Measurements from ENCODE around the gene EEF1B2. TPM values are rescaled to one million over a fixed set of nuclear protein-coding genes. Genes with fewer than 3 reads are reported as not detected.
"Not testable (repeated sequence)": the region's sequence is repeated elsewhere in the genome, so short reads cannot be mapped to it uniquely, and the experiment has no call there.

The EEF1B2 gene
- total RNA-seq (2014; rRNA removed; shearing (Covaris generic); ENCODE audit: low replicate concordance) = 588 and 786 TPM in 2 replicates

DNA sequence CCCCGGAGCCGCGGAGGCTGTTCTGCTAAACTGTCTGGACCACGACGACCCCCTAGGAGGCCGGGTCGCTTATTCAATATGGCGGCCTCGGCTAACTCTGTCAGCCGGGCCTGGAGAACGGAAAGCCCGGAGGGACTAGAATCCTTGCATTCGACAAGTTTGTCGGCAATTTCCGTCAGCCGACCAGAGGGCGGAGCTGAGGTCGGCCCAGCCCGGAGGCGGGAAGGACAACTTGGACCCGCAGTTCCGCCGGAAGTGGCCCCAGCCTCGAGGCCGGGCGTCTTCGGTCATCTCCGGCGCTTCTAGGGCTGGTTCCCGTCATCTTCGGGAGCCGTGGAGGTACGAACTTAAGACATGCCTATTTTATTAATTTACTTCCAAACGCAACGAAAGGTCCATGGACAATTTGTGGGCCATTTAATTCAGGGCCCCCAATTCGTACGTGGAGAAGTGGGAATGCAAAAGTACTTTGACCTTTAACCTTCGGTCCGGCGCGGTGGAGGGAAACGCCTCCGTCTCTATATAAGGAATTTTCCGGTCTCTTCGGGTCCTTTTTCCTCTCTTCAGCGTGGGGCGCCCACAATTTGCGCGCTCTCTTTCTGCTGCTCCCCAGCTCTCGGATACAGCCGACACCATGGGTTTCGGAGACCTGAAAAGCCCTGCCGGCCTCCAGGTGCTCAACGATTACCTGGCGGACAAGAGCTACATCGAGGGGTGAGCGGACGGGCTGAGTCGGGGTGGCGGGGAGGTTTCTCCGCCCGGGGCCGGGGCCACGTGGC lies at the start of gene EEF1B2, which contains the start of gene NDUFS1:
Gene EEF1B2 (plus strand): TSS at position 550 of the 779 bp plus-strand sequence. CDS start 85 bp downstream, at position 635.
Gene NDUFS1 (minus strand): TSS at position 99 of the 779 bp plus-strand sequence. CDS start 5,766 bp downstream, outside the sequence.
- Histone ChIP-seq H3K9ac (ENCODE audit: low read length) (peak within 1 kb of the TSS; percentile 85), H4K20me1 (ENCODE audit: insufficient read depth, low read depth, low read length) (peaks cover 9% of the 10 kb centered on the region; the same call in 1 of the 2 replicates), H3K36me3 (ENCODE audit: insufficient read depth, low read length) (peaks cover 40% of the 10 kb centered on the region), H3K4me1 (ENCODE audit: low read length) (peaks cover 29% of the 10 kb centered on the region), H2AFZ (ENCODE audit: low read length) (peak within 1 kb of the TSS; percentile 47), H3K9me3 (ENCODE audit: low read length) (no peaks in the 10 kb centered on the region), H3K27ac (ENCODE audit: low read length) (peak within 1 kb of the TSS; percentile 81), H3K9me2 (replicated peaks; ENCODE audit: insufficient read depth, low read length) (no peaks in the 10 kb centered on the region), H3K4me3 (ENCODE audit: low read length) (peak within 1 kb of the TSS; percentile 75), H3K4me2 (ENCODE audit: low read depth, low read length, poor library complexity, severe bottlenecking) (peak within 1 kb of the TSS; percentile 74), H3K27me3 (ENCODE audit: low read length) (no peaks in the 10 kb centered on the region), H3K79me2 (ENCODE audit: low read length) (peaks cover 68% of the 10 kb centered on the region)
- DNase-seq = peak; percentile 99

GRCh38 chr2:206112108-206112507 lies 47.6 kb upstream of the EEF1B2 start:
- no peaks in the 10 kb centered on the region for H3K9me2 ChIP-seq (replicated peaks; ENCODE audit: insufficient read depth, low read length)
- H3K79me2 ChIP-seq (ENCODE audit: low read length) = no peaks in the 10 kb centered on the region
- H3K4me1 ChIP-seq (ENCODE audit: low read length) = no peaks in the 10 kb centered on the region
- peaks cover 7% of the 10 kb centered on the region; the same call in 1 of the 2 replicates for H3K36me3 ChIP-seq (ENCODE audit: insufficient read depth, low read length)
- H4K20me1 ChIP-seq (ENCODE audit: insufficient read depth, low read depth, low read length) = no peaks in the 10 kb centered on the region
- no peak overlapping the region for H3K4me2 ChIP-seq (ENCODE audit: low read depth, low read length, poor library complexity, severe bottlenecking)
- no peaks in the 10 kb centered on the region for H3K27me3 ChIP-seq (ENCODE audit: low read length)
- no peak overlapping the region for H3K9ac ChIP-seq (ENCODE audit: low read length)
- H3K27ac ChIP-seq (ENCODE audit: low read length) = no peak overlapping the region
- no peaks in the 10 kb centered on the region for H3K9me3 ChIP-seq (ENCODE audit: low read length)
- H3K4me3 ChIP-seq (ENCODE audit: low read length) = no peak overlapping the region
- no peak for DNase-seq
- H2AFZ ChIP-seq (ENCODE audit: low read length) = no peak overlapping the region

- Histone ChIP-seq H3K4me3 (ENCODE audit: low read length) (no peak overlapping the region), H4K20me1 (ENCODE audit: insufficient read depth, low read depth, low read length) (no peaks in the 10 kb centered on the region), H3K27ac (ENCODE audit: low read length) (no peak overlapping the region), H2AFZ (ENCODE audit: low read length) (no peak overlapping the region), H3K36me3 (ENCODE audit: insufficient read depth, low read length) (peaks cover 7% of the 10 kb centered on the region; the same call in 1 of the 2 replicates), H3K9ac (ENCODE audit: low read length) (no peak overlapping the region), H3K9me2 (replicated peaks; ENCODE audit: insufficient read depth, low read length) (no peaks in the 10 kb centered on the region), H3K9me3 (ENCODE audit: low read length) (no peaks in the 10 kb centered on the region), H3K4me2 (ENCODE audit: low read depth, low read length, poor library complexity, severe bottlenecking) (no peak overlapping the region), H3K4me1 (ENCODE audit: low read length) (no peaks in the 10 kb centered on the region), H3K79me2 (ENCODE audit: low read length) (no peaks in the 10 kb centered on the region), H3K27me3 (ENCODE audit: low read length) (no peaks in the 10 kb centered on the region)
- DNase-seq = no peak
Measured at GRCh38 chr2:206112846-206113547, 46.7 kb upstream of the EEF1B2 start.

- no peak for DNase-seq
- no peaks in the 10 kb centered on the region for H3K4me1 ChIP-seq (ENCODE audit: low read length)
- H3K79me2 ChIP-seq (ENCODE audit: low read length) = no peaks in the 10 kb centered on the region
Measured at GRCh38 chr2:206115026-206115578, 44.6 kb upstream of the EEF1B2 start.

DNA sequence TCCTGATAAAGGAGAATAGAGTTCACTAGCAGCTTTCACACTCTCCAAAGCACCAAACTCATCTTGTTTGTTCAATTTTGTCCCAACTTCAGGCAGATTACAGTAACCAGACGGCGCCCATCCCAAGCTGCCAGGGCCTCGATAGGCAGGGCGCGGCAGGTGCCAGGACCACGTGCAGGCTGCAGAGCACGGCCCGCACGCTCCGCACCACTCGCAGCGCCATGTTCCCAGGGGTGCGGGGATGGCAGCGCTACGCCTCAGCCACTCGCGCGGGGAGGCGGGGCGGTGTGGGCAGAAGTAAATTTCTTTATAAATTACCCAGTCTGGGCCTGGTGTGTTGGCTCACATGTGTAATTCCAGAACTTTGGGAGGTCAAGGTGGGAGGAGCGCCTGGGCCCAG lies 43.4 kb upstream of the EEF1B2 start:
- H3K27me3 ChIP-seq (ENCODE audit: low read length) = no peaks in the 10 kb centered on the region
- no peaks in the 10 kb centered on the region for H3K4me1 ChIP-seq (ENCODE audit: low read length)
- H3K4me2 ChIP-seq (ENCODE audit: low read depth, low read length, poor library complexity, severe bottlenecking) = no peak overlapping the region
- no peak overlapping the region for H3K9ac ChIP-seq (ENCODE audit: low read length)
- no peak for DNase-seq
- H3K9me2 ChIP-seq (replicated peaks; ENCODE audit: insufficient read depth, low read length) = no peaks in the 10 kb centered on the region
- no peaks in the 10 kb centered on the region for H3K79me2 ChIP-seq (ENCODE audit: low read length)
- H4K20me1 ChIP-seq (ENCODE audit: insufficient read depth, low read depth, low read length) = no peaks in the 10 kb centered on the region
- no peak overlapping the region for H3K4me3 ChIP-seq (ENCODE audit: low read length)
- no peak overlapping the region for H3K27ac ChIP-seq (ENCODE audit: low read length)
- H3K36me3 ChIP-seq (ENCODE audit: insufficient read depth, low read length) = peaks cover 23% of the 10 kb centered on the region
- no peak overlapping the region for H2AFZ ChIP-seq (ENCODE audit: low read length)
- H3K9me3 ChIP-seq (ENCODE audit: low read length) = no peaks in the 10 kb centered on the region

More at GRCh38 chr2:206115026-206115578, 44.6 kb upstream of the EEF1B2 start:
- H4K20me1 ChIP-seq (ENCODE audit: insufficient read depth, low read depth, low read length) = no peaks in the 10 kb centered on the region
- peaks cover 12% of the 10 kb centered on the region for H3K36me3 ChIP-seq (ENCODE audit: insufficient read depth, low read length)
- H3K9me2 ChIP-seq (replicated peaks; ENCODE audit: insufficient read depth, low read length) = no peaks in the 10 kb centered on the region
- H3K27me3 ChIP-seq (ENCODE audit: low read length) = no peaks in the 10 kb centered on the region
- no peaks in the 10 kb centered on the region for H3K9me3 ChIP-seq (ENCODE audit: low read length)
- H3K9ac ChIP-seq (ENCODE audit: low read length) = no peak overlapping the region
- H3K4me3 ChIP-seq (ENCODE audit: low read length) = no peak overlapping the region
- H3K4me2 ChIP-seq (ENCODE audit: low read depth, low read length, poor library complexity, severe bottlenecking) = no peak overlapping the region
- no peak overlapping the region for H3K27ac ChIP-seq (ENCODE audit: low read length)
- no peak overlapping the region for H2AFZ ChIP-seq (ENCODE audit: low read length)

DNA sequence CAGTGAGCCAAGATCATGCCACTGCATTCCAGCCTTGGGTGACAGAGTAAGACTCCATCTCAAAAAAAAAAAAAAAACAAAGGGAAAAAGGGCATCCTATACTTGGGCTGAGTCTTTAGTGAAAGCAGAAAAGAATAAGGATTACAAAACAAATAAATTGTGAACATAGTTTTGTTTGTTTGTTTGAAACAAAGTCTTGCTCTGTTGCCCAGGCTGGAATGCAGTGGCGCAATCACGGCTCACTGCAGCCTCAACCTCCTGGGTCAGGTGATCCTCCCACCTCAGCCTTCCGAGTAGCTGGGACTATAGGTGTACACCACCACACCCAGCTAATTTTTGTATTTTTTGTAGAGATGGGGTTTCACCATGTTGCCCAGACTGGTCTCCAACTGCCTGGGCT lies 37.1 kb upstream of the EEF1B2 start:
- DNase-seq; H3K27me3 ChIP-seq (ENCODE audit: low read length); H3K9me2 ChIP-seq (replicated peaks; ENCODE audit: insufficient read depth, low read length); H2AFZ ChIP-seq (ENCODE audit: low read length); H4K20me1 ChIP-seq (ENCODE audit: insufficient read depth, low read depth, low read length); H3K9ac ChIP-seq (ENCODE audit: low read length); H3K27ac ChIP-seq (ENCODE audit: low read length); H3K4me3 ChIP-seq (ENCODE audit: low read length); H3K9me3 ChIP-seq (ENCODE audit: low read length); H3K79me2 ChIP-seq (ENCODE audit: low read length); H3K4me1 ChIP-seq (ENCODE audit: low read length); H3K4me2 ChIP-seq (ENCODE audit: low read depth, low read length, poor library complexity, severe bottlenecking): not testable (repeated sequence)
- H3K36me3 ChIP-seq (ENCODE audit: insufficient read depth, low read length) = peaks cover 56% of the 10 kb centered on the region

- no peak overlapping the region for H3K9ac ChIP-seq (ENCODE audit: low read length)
- H3K4me3 ChIP-seq (ENCODE audit: low read length) = no peak overlapping the region
- H3K27me3 ChIP-seq (ENCODE audit: low read length) = no peaks in the 10 kb centered on the region
- H3K79me2 ChIP-seq (ENCODE audit: low read length) = 0 out of 2 replicates have a peak, but pooled peaks cover 3% of the 10 kb centered on the region
- no peaks in the 10 kb centered on the region for H3K9me2 ChIP-seq (replicated peaks; ENCODE audit: insufficient read depth, low read length)
- H3K36me3 ChIP-seq (ENCODE audit: insufficient read depth, low read length) = peaks cover 57% of the 10 kb centered on the region
- no peaks in the 10 kb centered on the region for H4K20me1 ChIP-seq (ENCODE audit: insufficient read depth, low read depth, low read length)
- no peak overlapping the region for H3K27ac ChIP-seq (ENCODE audit: low read length)
- H3K4me1 ChIP-seq (ENCODE audit: low read length) = no peaks in the 10 kb centered on the region
- no peak overlapping the region for H2AFZ ChIP-seq (ENCODE audit: low read length)
- H3K9me3 ChIP-seq (ENCODE audit: low read length) = no peaks in the 10 kb centered on the region
- no peak for DNase-seq
- H3K4me2 ChIP-seq (ENCODE audit: low read depth, low read length, poor library complexity, severe bottlenecking) = no peak overlapping the region
Measured at GRCh38 chr2:206125901-206126300, 33.8 kb upstream of the EEF1B2 start.

GRCh38 chr2:206127656-206128055 lies 32.0 kb upstream of the EEF1B2 start:
- Histone ChIP-seq H3K4me1 (ENCODE audit: low read length) (no peaks in the 10 kb centered on the region), H3K4me3 (ENCODE audit: low read length) (no peak overlapping the region), H2AFZ (ENCODE audit: low read length) (no peak overlapping the region), H3K79me2 (ENCODE audit: low read length) (peaks cover 4% of the 10 kb centered on the region; the same call in 1 of the 2 replicates), H3K9ac (ENCODE audit: low read length) (no peak overlapping the region), H4K20me1 (ENCODE audit: insufficient read depth, low read depth, low read length) (no peaks in the 10 kb centered on the region), H3K4me2 (ENCODE audit: low read depth, low read length, poor library complexity, severe bottlenecking) (no peak overlapping the region), H3K9me3 (ENCODE audit: low read length) (no peaks in the 10 kb centered on the region), H3K27me3 (ENCODE audit: low read length) (no peaks in the 10 kb centered on the region), H3K36me3 (ENCODE audit: insufficient read depth, low read length) (peaks cover 53% of the 10 kb centered on the region), H3K27ac (ENCODE audit: low read length) (no peak overlapping the region), H3K9me2 (replicated peaks; ENCODE audit: insufficient read depth, low read length) (no peaks in the 10 kb centered on the region)
- DNase-seq = peak; percentile 55

Data from Karpas-422 (cell line).